Hippocampal formation (tissue), 2 donors: ENCODE measurements around the gene GPRIN3.

Experiments
- DNase-seq, 2 donors: peaks; one replicate each; lab custom pipeline; 2025; lab: John Stamatoyannopoulos, UW

GPRIN3 gene

DNA sequence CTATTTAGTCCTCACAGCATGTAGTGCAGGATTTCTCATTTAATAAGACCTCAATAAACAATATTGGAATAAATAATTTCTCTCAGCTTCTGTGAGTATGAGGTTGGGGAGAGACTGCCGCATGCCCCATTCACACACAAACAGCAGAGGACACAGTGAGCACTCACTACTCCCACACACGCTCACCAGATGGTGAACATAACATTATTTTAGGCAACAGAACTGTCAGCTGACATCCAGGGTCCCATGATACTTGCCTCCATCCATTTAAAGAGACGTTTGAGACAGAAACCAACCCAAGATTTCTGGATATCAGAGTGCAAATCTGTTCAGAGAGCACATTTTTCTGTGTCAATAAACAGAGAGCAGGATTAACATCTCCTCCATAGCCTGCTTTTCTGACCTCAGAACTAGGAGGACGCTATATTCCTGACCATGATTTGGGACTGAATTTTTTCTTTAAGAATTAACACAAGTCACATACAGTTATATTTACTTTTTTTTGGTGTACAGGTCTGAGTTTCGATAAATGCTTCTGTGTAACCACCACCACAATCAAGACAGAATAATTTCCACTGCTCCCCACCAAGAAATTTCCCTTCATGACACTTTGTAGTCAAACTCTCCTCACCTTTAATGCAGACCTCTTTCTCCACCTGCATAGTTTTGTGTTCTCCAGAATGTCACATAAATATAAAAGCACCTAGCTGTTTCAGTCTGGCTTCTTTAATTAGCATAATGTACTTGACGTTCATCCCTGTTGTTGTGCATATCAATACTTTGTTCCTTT is 16.7 kb downstream of the GPRIN3 start:
- DNase-seq = no peak

DNA sequence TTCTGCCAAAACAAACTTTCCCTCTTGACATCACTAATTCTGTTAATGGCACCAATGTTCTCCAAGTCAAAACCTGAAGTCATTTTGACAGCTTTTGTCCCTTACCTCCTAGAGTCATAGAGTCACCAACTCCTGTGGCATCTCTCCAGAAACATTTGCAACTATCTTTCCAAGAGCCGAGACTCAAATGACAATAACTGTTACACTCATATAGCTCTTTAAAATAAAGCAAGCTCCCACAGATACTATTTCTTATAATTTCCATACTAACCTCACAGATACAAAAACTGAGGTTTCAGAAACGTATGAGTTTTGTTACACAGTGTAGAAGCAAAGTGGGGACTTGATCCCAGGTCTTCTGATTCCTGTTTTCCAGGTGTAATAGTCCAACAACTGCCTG is 18.3 kb downstream of the GPRIN3 start:
- DNase-seq = no peak

DNA sequence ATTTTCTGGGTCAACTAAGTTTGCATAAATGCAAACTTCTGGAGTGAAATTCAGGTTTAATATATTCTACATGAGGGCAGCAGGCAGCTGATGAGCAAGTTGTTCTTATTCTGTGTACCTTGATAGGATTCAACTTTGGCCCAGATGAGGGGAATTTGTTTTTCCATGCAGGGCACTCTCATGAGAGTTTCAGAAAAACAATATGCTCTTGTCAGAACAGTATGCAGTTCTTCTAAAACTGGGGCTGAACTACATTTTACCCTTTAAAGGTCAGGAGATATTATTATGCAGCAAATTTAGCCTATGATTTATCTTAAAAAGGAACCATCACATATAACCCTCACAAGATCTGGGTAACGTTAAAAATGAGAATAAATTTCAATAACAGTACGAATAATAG is 19.2 kb downstream of the GPRIN3 start:
- DNase-seq = no peak

DNA sequence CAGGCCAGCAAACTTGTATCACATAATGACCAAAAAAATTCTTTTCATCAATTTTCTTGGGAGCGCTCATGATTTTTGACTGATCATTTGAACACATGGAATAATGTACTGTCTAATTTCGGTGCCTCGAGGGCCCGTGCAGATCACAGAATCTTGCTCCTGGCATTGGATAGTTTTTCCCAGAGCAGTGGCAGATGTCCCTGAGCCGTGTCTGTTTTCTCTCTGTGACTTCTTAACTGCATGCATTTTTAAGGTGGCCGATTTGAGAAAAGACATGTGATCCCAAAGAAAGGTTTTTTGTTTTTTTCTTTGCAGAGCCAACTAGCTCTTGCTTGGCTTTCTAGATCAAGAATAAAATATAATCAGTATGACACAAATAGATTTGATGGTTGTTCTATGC is 19.7 kb downstream of the GPRIN3 start:
- DNase-seq = no peak

DNA sequence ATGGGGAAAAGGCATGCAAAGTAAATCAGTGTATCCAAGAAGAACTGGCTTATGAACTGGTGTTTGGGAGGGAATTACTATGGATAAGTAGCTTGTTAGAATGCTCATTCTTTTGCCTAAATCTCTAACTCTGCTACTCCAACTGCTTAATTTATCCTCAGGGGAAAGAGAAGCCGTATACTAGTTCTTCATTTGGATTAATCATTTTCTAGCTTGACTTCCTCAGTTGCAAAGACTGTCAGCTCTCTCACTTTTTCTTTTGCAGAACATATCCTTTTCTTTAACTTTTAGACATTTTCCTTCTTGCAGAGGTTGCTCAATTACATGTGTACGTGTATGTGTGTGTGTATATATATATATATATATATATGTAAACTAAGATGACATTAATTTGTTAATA is 21.9 kb downstream of the GPRIN3 start:
- DNase-seq = no peak

DNA sequence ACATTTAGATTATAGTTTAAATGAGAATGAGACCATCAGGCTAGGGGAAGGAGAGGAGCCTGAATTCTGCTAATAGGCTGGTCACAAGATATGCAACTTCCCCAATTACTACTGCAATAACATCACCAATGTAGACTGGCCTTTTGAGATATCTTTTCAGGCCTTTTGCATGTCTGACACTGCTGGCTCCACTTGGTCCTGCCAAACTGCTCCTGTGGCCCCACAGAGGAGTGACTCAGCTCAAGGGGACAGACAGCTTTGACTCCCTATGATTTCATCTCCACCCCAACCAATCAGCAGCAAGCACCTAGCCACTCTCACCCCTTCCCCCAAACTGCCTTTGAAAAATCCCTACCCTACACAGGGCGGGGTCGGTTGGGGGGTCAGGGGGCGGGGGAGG is 22.8 kb downstream of the GPRIN3 start:
- DNase-seq = no peak

DNA sequence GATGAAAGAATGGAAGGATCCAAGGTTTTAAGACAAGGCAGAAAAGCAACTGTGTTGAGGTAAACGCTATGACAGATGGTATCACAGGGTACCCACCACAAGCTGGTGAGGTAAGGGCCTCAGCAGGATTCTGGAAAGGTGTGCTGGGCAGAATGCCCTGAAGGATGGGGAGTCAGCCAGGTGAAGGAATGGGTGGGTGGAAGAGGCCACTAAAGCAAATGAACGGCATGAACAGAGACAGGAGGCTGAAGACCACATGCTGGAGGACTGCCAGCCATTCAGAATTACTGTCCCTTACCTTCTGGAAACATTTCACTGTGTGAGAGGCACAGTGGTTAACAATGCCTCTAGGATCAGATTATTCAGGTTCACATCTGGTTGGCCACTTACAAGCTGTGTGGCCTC is 23.6 kb downstream of the GPRIN3 start:
- DNase-seq = no peak

DNA sequence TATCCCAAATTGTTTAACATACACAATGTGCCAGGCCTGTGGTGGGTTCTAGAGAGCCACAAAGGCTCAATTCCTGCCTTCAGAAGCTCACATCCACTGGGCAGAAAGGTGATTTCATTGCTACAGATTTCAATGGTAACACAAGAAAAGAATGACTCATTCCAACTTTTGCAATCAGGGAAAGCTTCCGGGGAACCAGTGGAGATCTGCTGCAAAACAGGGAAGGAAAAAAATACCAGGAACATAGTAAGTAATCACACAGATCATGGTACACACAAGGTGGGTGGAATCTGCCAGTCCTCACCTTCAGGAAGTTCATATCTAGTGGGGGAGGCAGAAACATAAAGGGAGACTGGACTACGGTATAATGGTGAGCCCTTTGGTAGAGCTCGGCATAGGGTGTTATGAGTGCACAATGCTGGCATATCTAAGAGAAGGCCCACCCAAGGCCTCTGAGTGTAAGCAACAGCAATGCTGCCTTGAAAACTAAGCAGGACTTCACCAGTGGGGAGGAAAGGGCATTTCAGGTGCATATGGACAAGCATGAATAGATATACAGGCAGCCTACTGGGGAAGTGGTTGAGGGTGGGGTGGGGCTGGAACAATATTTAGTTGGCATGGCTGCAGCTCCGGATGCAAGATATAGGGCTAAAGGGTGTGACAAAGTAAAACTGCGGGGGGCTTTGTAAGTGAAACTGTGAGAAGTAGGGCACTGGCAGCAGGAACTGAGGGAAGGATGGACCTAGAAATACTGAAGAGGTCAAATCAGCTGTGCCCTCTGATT is 24.2 kb downstream of the GPRIN3 start:
- no peak for DNase-seq

DNA sequence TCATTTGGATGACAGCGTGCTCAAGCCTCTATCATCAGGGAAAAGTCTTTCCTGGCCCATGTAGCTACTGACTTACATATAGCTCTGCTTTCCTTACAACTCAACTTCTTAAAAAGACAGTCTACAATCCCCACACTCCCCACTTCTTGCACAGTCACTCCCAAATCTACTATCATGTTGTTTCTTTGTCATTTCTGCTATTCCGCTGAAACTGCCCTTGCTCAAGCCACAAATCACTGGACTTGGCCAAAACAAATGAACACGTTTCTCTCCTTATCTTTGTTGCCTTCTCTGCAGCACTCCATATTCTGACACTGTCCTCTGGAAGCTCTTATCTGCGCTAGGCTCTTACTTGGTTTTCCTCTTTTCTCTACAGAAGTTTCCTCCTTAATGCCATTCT is 28.2 kb downstream of the GPRIN3 start:
- no peak for DNase-seq

DNA sequence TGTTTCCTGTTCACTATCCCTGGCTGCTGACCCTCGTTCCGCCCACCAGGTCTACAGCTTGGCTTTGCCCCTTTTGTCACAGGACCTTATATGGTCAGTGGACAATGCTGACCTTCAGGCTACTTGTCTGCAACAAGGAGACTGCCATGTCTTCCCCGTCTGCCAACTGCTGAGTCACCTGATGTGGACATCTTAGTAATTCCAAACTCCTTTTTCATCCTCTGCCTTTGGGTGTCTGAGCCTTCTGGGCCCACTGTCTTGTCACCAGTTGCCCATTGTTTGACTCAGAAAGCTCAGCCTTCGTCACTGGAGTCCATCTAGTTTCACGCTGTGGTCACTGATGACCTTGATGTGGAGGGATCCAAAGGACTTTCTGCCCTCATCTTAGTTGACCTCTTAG is 30.2 kb downstream of the GPRIN3 start:
- no peak for DNase-seq

DNA sequence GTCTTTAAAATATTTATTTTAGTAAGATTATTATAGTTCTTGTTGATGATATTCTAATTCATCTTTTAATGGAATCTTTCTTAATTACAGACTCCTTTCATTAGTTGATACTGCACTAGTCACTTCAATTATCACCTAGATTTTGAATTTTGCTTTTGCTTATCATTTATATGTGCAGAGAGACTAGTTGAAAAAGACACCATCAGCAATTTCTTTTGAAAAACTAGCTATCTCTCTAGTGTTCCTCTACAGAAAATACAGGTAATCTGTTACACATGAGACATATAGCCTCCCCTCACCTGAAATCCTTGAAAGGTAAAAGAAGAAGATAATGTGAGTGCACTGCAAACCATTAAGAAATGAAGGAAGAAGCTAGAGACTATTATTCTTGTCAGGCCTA is 31.3 kb downstream of the GPRIN3 start:
- DNase-seq = no peak

DNA sequence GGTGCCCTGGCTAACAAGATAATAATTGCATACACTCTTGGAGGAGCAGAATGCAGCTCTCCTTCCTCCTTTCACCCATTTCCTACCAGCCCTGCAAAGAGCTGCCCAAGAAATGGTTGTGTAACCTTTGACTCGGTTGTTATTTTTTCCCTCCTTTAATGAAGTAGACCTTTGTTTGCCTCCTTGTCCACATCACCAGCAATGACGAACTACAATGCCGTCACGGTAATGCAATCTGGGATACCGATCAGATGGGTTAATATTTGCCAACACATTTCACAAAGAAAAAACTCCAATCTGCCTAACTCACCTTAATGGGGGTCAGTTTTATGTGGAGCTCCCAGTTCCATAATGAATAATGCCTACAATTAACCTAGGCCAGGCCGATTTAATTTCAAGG is 32.0 kb downstream of the GPRIN3 start:
- DNase-seq = no peak

DNA sequence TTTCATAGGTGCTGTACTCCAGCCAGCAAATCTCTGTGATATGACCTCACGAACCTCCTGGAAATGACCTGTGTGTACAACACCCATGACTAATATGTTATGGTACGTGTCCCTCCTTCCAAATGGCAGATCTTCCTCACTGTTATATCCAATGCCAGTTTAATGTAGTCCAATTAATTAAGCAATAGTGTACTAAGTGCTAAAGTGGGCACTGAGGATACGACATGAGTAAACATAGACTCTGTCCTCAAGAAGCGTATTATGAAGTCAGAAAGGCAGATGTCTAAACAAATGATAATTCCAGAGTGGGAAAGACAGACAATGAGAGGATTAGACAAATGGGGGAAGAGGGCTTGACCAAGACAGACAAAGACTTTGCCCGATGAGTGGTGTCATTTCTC is 33.9 kb downstream of the GPRIN3 start:
- DNase-seq = no peak

DNA sequence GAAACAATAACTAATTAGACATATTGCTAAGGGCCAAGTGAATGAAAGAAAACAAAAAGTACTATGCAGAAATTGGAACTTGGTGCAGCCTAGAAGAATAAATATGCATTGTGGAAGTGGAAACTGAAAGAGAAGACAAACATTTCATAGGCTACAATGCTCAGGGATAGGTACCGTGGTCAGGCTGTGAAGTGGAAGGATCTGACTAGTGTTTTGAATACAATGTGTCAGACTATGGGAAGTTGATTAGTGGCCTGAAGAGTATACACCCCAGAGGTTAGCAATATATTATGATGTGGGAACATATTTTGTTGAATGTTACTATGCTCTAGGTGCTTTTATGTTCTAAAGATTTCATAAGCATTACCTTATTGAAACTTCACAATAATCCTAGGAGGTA is 36.8 kb downstream of the GPRIN3 start:
- no peak for DNase-seq

DNA sequence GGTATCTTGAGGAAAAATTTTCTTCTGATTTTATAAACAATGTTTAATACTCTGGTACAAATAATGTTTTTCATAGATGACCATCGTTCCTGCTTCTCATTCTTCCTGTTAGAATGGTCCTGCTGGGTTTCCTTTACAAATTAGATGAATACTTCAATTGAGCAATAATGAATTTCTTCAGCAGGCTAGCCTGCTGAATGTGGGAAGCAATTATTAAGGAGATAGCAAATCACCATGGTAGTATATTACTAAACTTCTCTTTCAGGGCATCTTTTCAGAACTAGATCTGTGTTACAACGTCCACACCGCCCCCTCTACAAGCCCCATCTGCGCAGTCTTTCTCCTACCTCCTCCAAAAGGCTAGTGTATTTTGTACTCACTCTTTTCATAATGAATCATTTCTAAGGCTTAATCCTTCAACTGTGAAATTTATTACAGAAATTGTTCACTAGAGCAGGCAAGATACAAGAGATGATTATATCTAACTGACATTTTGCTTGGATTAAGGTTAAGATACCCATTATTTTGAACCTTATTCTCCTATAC is 38.4 kb downstream of the GPRIN3 start:
- peak in 1 of 2 donors; percentile 44 for DNase-seq

DNA sequence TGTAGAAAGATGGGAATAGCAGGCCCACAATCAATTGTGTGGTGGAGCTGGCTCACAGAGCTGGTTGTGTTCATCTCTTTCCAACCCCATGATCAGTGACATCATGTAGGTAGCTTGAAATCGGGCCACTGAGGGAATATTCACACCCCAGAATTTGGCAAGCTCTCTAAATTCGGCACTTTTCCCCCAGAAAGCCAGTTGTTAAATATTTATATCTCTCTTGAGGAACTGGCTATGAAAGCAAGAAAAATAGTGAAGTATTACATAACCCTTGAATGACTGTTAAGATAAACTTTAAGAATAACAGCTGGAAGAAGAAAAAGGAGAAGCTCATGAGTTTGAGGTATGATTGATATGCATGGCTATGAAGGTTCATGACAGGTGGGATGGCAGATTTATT is 38.9 kb downstream of the GPRIN3 start:
- no peak for DNase-seq

DNA sequence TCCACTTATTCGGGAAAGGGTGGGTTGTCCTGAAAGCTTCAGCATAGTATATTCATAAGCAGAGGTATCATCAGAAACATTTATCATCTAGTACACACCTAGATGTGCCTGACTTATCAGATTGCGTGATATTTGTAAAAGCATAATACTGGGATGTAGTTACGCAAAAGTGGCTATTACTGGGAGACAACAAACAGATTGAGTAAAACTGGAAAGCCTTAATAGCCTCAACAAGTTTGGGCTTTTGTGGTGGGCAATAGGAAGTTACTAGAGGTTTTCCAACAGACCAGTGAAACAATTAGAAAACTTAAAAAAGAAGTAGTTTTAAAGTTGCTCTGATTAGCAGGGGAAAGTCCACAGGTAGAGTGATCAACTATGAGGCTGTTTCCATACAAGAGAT is 39.8 kb downstream of the GPRIN3 start:
- no peak for DNase-seq

DNA sequence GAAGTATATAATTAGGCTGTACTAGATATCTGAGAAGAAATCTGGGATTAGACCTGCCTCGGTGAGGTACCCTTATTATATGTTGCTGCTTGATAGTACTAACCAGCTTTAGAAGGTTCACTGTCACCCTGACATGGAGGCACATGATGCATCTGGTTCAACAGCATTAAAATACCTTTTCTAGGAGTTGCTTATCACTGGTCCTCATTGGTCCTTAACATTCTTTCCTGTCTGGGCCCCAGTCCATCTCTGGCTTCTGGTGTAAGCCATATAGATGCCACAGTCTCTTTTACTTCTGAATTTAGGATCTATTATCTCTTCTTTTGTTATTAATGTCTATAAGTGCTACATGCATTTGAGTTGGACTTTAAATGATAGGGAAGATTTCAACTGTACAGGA is 40.2 kb downstream of the GPRIN3 start:
- no peak for DNase-seq

DNA sequence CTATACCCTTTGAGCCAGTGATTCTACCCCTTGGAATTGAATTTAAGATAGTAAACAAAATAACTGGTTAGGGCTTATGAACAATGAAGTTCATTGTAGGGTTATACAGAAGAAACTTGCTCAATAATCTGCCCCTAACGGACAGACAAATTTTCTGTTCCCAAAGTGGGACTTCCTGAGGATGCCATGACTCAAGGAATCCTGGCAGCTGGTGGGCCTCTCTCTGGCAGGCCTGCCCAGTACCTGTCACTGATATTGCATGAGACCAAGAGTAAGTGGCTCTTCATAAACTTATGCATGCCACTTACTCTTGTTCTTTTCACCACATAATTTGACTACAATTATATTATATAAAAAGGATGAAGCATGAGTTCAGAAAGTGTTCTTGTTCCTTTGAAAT is 41.5 kb downstream of the GPRIN3 start:
- DNase-seq = no peak

DNA sequence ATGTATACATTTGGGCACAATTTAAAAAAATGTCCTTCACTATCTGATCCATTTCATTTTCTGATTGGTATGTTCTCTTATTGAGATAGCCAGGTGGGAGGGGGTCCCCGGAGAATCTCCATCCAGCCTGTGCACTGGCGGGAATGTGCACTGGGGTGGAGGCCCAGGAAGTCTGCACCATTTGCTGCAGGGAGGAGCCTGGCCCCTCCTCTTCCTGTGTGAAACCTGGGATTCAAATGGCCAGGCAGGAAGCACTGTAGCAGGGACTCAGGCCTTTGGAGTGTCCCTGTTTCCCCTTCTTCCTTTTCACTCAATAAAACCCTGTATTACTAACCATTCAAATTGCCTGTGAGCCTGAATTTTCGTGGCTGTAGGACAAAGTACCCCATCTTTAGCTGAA is 44.3 kb downstream of the GPRIN3 start:
- DNase-seq = no peak

DNA sequence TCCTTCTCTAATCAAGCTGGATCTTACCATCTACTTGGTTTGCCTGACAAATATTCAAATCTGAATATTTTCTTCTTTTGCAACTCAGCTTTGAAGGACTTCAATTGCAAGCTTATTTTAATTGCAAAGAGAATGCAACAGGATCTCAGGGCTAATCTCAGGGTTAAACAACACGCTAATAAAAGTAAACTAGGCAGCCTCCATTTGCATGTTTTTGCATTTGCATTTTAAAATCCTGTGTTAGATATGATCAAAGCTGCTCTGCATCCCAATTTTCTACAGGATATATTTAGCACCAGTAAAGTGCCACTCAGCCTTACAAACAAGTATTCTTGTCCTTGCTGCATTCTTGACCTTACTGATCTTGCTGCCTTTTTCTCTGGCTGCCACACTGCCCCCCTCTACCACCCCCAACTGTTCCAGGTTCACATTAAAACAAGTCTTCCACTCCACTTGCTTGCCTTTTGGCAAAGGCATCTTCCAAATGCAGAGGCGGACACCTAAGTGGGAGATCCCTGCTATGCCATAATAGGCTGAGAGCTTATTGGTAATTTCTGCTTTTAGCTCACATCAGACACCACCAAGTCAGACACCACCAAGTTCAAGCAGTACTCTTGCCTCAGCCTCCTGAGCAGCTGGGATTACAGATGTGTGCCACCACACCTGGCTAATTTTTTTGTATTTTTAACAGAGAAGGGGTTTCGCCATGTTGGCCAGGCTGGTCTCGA is 48.1 kb downstream of the GPRIN3 start:
- no peak for DNase-seq

DNA sequence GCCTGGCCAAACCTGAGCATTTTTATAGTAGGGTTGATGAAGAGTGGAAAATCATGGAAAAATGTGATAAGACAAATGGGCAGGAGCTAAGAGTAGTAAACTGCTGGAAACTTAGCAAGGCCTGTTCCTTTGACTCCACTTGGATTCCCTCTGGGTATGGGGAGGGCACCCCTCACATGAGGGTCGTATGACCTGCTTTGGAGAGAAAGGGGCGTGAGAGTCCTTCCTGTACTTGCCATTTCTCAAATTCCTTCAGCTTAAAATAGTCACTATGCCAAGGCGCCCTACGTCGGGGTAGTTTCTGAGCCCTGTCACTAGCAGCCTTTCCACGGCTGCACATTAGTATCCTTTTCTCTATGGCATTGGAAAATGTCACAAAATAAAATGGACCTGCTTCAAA is 49.1 kb downstream of the GPRIN3 start:
- DNase-seq = no peak

DNA sequence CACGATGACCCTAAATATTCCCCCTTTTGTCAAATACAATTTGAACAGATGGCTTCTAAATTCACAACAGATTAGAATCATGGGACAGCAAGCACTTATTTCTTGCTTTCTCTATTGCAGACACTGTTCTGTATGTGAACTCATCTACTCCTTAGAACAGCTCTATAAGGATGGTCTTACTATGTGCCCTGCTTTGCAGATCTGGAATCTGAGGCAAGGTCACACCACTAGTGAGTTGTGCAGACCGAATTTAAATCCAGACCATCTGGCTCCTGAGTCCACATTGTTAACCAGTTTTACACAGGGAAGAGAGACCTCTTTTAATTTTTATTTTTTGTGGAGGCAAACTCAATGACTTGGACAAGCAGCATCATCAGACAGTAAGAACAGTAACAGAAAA is 50.2 kb downstream of the GPRIN3 start:
- no peak for DNase-seq
